Breast epithelium (tissue), 4 donors: ENCODE results near the gene B4GALNT3. TPM values are rescaled to one million over a fixed set of nuclear protein-coding genes. Genes with fewer than 3 reads are reported as not detected.

ENCODE experiments used
- DNase-seq, 2 donors: peaks; one replicate each; pipeline ENCODE4 v3.0.0-alpha.2; 2019; ENCODE audit warnings: low spot score in 2 of 2
- H3K27ac ChIP-seq, 2 donors: fragments of 200-600 bp; sonication (generic) in 1 of 2; one replicate each; pipeline ENCODE4 v1.5.1; 2016 to 2019; ENCODE audit warnings: mild to moderate bottlenecking in 1 of 2
- H3K27me3 ChIP-seq, 2 donors: fragments of 200-600 bp; sonication (generic) in 1 of 2; one replicate each; pipeline versions ENCODE4 v1.5.1 to v1.6.0; 2017 to 2019; ENCODE audit warnings: control low read depth in 1 of 2, mild to moderate bottlenecking in 1 of 2
- H3K36me3 ChIP-seq: fragments of 200-600 bp; one replicate; pipeline ENCODE4 v1.5.1; 2019
- H3K4me1 ChIP-seq, 2 donors: fragments of 200-600 bp; sonication (generic); one replicate each; pipeline ENCODE4 v1.5.1; 2016 to 2019; ENCODE audit warnings: control low read depth in 1 of 2
- H3K4me3 ChIP-seq, 3 donors: fragments of 200-600 bp; sonication (generic); 1 replicate in 2 of 3; 2 replicates in 1 of 3; pipeline ENCODE4 v1.5.1; 2016 to 2019; ENCODE audit warnings: mild to moderate bottlenecking in 3 of 3, moderate library complexity in 2 of 3
- H3K9me3 ChIP-seq, 2 donors: fragments of 200-600 bp; sonication (generic) in 1 of 2; one replicate each; pipeline ENCODE4 v1.5.1; 2016 to 2019; ENCODE audit warnings: control low read depth in 1 of 2
- CTCF ChIP-seq, 3 donors: fragments of 450-650 bp; IDR thresholded peaks; one replicate each; pipeline ENCODE4 v1.5.1; 2016 to 2017; ENCODE audit warnings: antibody characterized with exemption in 3 of 3, mild to moderate bottlenecking in 3 of 3, moderate library complexity in 3 of 3
- POLR2A ChIP-seq: fragments of 450-650 bp; IDR thresholded peaks from one replicate; pipeline ENCODE4 v1.6.1; 2016; ENCODE audit warnings: antibody characterized with exemption, mild to moderate bottlenecking, moderate library complexity
- POLR2AphosphoS5 ChIP-seq, 3 donors: sonication (generic); formaldehyde crosslinking; IDR thresholded peaks; one replicate each; pipeline ENCODE4 v1.6.1; 2017; ENCODE audit warnings: antibody characterized with exemption in 3 of 3
- intact Hi-C: fragments of 100-400 bp; cut with DNase I; formaldehyde crosslinking; loops from one replicate; pipeline ENCODE4 v1.15.1; 2023; ENCODE audit warnings: low total_unique reads
- total RNA-seq, 3 donors: library from RNA; depleted of rRNA; stranded (reverse); fragments of >200 nt; gene quantifications; one replicate each; pipeline ENCODE4 v1.1.0, GENCODE V29; 2016

The B4GALNT3 gene
- total RNA-seq, 3 donors from 2014 or later, result 0.16 to 5.9 (median 4.6) TPM

GRCh38 chr12:490260-490659 lies 30.5 kb downstream of the B4GALNT3 start:
- peaks cover 0 to 9% of the 10 kb centered on the region in 2 donors for H3K9me3 ChIP-seq
- H3K4me1 ChIP-seq, result no peaks in the 10 kb centered on the region
- H3K27me3 ChIP-seq, result no peaks in the 10 kb centered on the region
- no peak overlapping the region for H3K27ac ChIP-seq
- TF ChIP-seq POLR2AphosphoS5 (IDR thresholded peaks at IDR 0.05) (no peak), POLR2A (no peak), CTCF (IDR thresholded peaks at IDR 0.05) (no peak)
- no peak for DNase-seq
- H3K4me3 ChIP-seq, result no peak overlapping the region
- no peaks in the 10 kb centered on the region for H3K36me3 ChIP-seq
- intact Hi-C loops, result no loop called here

DNA sequence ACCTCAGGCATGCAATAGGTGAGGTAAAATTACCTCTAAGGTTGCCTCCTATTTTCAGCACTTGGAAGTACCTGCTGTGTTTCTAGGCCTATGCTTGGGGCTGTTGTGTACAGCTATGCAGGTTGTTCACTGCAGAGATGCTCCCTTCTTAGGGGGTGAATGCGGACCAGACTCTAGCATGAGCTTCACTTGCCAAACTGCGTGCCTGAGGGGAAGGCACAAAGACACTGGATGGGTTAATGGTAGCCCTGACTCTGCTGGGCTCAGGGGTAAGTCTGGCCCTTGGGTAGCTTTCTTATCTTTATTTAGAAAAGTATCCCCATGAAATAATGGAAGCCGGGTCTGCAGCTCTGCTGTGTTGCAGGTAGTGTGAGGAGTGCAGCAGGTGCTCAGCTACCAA lies 35.7 kb downstream of the B4GALNT3 start:
- H3K27ac ChIP-seq, result no peak overlapping the region
- no peak overlapping the region for H3K4me3 ChIP-seq
- H3K27me3 ChIP-seq, result no peaks in the 10 kb centered on the region
- TF ChIP-seq POLR2A (no peak), CTCF (IDR thresholded peaks at IDR 0.05) (no peak), POLR2AphosphoS5 (IDR thresholded peaks at IDR 0.05) (no peak)
- peaks cover 0 to 9% of the 10 kb centered on the region in 2 donors for H3K9me3 ChIP-seq
- intact Hi-C loops, result no loop called here
- DNase-seq, result no peak
- no peaks in the 10 kb centered on the region for H3K4me1 ChIP-seq
- no peaks in the 10 kb centered on the region for H3K36me3 ChIP-seq

- TF ChIP-seq POLR2AphosphoS5 (IDR thresholded peaks at IDR 0.05) (no peak), POLR2A (no peak), CTCF (IDR thresholded peaks at IDR 0.05) (no peak)
- intact Hi-C loops, result no loop called here
- peaks cover 0 to 9% of the 10 kb centered on the region in 2 donors for H3K9me3 ChIP-seq
Measured at GRCh38 chr12:496736-497135, 37.0 kb downstream of the B4GALNT3 start.

DNA sequence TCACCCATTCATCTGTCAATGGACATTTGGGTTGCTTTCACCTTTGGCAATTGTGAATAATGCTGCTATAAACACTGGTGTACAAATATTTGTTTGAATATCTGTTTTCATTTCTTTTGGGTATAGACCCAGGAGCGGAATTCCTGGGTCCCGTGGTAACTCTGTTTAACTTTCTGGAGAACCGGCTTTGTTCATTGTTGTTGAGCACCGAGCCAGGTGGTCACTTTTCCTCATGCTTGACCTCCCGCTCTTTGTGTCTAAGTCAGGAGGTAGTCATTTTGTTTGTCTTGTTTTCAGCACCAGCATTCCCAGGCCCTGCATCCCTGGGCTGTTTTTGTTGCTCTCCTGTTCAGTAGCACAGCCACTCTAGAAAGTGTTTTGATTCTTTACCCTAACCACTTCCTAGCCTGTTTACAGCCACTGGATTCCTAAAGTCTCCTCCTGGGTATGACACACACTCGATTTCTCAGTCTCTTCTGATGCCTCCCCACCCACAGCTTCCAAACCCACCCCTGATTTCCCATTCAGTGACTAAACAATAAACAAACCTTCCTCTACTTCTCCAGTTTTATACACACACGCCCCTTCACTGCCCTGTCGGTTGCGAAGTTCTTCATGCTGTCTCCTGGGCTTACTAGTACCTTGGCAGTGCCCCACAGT lies 37.9 kb downstream of the B4GALNT3 start:
- peaks cover 0 to under 1% of the 10 kb centered on the region in 2 donors for H3K9me3 ChIP-seq
- DNase-seq, result no peak
- TF ChIP-seq CTCF (IDR thresholded peaks at IDR 0.05), result no peak
- TF ChIP-seq POLR2A, result no peak
- no peak for TF ChIP-seq POLR2AphosphoS5 (IDR thresholded peaks at IDR 0.05)
- no peaks in the 10 kb centered on the region for H3K36me3 ChIP-seq
- H3K27me3 ChIP-seq, result no peaks in the 10 kb centered on the region
- H3K27ac ChIP-seq, result no peak overlapping the region
- no peak overlapping the region for H3K4me3 ChIP-seq
- H3K4me1 ChIP-seq, result no peaks in the 10 kb centered on the region
- intact Hi-C loops, result no loop called here

More at GRCh38 chr12:496736-497135, 37.0 kb downstream of the B4GALNT3 start:
- no peaks in the 10 kb centered on the region for H3K4me1 ChIP-seq
- no peaks in the 10 kb centered on the region for H3K27me3 ChIP-seq
- no peaks in the 10 kb centered on the region for H3K36me3 ChIP-seq
- DNase-seq, result no peak
- no peak overlapping the region for H3K27ac ChIP-seq
- no peak overlapping the region for H3K4me3 ChIP-seq

DNA sequence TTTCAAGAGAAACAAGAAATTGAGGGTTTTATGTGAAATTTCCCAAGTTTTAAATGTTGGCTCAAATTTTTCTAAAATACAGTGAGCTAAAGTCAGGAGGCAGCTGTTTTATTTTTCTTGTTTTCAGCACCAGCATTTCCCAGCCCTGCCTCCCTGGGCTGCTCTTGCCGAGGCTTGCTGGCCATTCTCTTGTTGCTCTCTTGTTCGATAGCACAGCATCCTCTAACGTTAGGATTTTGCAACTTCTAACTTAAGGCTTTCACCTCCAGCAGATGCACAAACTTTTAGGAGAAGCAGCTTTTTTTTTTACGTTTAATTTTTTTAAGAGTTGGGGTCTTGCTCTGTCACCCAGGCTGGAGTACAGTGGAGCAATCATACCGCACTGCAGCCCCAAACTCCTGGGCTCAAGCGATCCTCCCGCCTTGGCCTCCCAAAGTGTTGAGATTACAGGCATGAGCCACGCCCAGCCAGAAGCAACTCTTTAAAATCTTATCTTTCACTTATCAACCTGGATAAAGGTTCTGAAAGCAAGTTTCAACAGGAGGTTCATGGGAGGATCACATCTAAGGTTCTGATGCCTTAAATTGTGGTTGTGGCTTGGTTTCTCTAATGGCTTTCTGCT lies 40.2 kb downstream of the B4GALNT3 start:
- Histone ChIP-seq H3K27me3 (no peaks in the 10 kb centered on the region), H3K9me3 (no peaks in the 10 kb centered on the region), H3K36me3 (no peaks in the 10 kb centered on the region), H3K27ac (no peak overlapping the region), H3K4me1 (no peaks in the 10 kb centered on the region), H3K4me3 (no peak overlapping the region)
- TF ChIP-seq POLR2A (no peak), POLR2AphosphoS5 (IDR thresholded peaks at IDR 0.05) (no peak), CTCF (IDR thresholded peaks at IDR 0.05) (no peak)
- intact Hi-C loops, result no loop called here
- no peak for DNase-seq
